Effector CD4-positive, alpha-beta T cell (primary cell): Measurements from ENCODE around the gene PNP.
"Not testable (repeated sequence)": the region's sequence is repeated elsewhere in the genome, so short reads cannot be mapped to it uniquely, and the experiment has no call there.

Source experiments
- DNase-seq: peaks from one replicate; pipeline ENCODE4 v3.0.0-alpha.2; 2020

PNP gene

GRCh38 chr14:20493634-20494033 is 24.4 kb downstream of the PNP start:
- no peak for DNase-seq

GRCh38 chr14:20494935-20495766 is 25.9 kb downstream of the PNP start:
- DNase-seq, result no peak

- no peak for DNase-seq
Measured at GRCh38 chr14:20498622-20499021, 29.4 kb downstream of the PNP start.

GRCh38 chr14:20499108-20499507 is 29.9 kb downstream of the PNP start:
- DNase-seq, result no peak

- DNase-seq, result no peak
Measured at GRCh38 chr14:20499881-20500280, 30.7 kb downstream of the PNP start.

GRCh38 chr14:20501346-20501745 is 32.1 kb downstream of the PNP start:
- DNase-seq, result no peak

- no peak for DNase-seq
Measured at GRCh38 chr14:20503898-20504297, 34.7 kb downstream of the PNP start.

- not testable (repeated sequence) for DNase-seq
Measured at GRCh38 chr14:20506276-20506675, 37.1 kb downstream of the PNP start.

GRCh38 chr14:20506752-20507151 is 37.5 kb downstream of the PNP start:
- not testable (repeated sequence) for DNase-seq

GRCh38 chr14:20507537-20507936 is 38.3 kb downstream of the PNP start:
- not testable (repeated sequence) for DNase-seq

GRCh38 chr14:20508367-20508766 is 39.2 kb downstream of the PNP start:
- DNase-seq, result no peak

- DNase-seq, result no peak
Measured at GRCh38 chr14:20512177-20512905, 43.1 kb downstream of the PNP start.

- no peak for DNase-seq
Measured at GRCh38 chr14:20515846-20516245, 46.6 kb downstream of the PNP start.

- DNase-seq, result no peak
Measured at GRCh38 chr14:20516921-20517320, 47.7 kb downstream of the PNP start.

- DNase-seq, result no peak
Measured at GRCh38 chr14:20522332-20522731, 53.1 kb downstream of the PNP start.

- no peak for DNase-seq
Measured at GRCh38 chr14:20524027-20524426, 54.8 kb downstream of the PNP start.
